HG03439 (cell line): Measurements from ENCODE around the gene CYP4Z1.
"Not testable (repeated sequence)": the region's sequence is repeated elsewhere in the genome, so short reads cannot be mapped to it uniquely, and the experiment has no call there.

Experiments
- ATAC-seq: cut with Tn5 transposase; IDR thresholded peaks from one replicate; pipeline ENCODE4 v1.9.1; 2021; ENCODE audit warnings: mild to moderate bottlenecking, moderate library complexity; ENCODE audit not compliant: unreplicated experiment

CYP4Z1 gene

DNA sequence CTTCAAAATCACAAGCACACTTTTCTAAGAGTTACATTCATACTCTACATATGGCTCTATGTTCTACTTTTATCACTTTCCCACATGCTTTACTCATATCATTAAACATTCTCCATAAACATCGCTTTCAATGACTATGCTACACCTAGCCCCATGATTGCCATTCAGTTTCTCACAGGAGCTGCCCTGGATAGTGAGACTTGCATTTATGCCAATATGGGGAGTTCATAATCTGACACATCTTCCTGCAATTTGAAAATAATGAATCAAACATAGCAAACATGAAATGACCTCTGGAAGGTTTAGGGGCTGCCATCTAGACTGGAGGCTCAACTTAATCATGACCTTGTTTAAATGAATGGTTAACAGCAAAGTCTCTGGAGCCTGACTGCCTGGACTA lies 61.2 kb downstream of the CYP4Z1 start:
- no peak for ATAC-seq

DNA sequence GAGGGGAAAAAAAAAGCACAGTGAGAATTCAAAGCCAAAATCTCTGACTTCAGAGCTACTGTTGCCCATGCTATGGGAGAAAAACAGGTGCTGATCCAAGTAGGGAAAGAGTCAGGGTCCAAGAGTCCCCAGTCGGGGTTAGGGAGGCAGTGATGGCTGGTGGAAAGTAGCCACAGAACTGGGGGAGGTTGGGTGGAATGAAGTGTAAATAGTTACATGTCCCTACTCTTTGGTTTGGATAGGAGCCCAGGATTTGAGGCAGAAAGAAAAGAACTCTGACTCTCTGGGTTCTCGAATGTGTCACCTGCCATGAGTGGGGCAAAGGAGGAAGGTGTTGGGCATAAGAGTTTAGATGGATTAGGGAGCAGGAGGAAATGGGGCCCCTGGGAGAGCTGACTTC lies 61.8 kb downstream of the CYP4Z1 start:
- ATAC-seq: not testable (repeated sequence)

DNA sequence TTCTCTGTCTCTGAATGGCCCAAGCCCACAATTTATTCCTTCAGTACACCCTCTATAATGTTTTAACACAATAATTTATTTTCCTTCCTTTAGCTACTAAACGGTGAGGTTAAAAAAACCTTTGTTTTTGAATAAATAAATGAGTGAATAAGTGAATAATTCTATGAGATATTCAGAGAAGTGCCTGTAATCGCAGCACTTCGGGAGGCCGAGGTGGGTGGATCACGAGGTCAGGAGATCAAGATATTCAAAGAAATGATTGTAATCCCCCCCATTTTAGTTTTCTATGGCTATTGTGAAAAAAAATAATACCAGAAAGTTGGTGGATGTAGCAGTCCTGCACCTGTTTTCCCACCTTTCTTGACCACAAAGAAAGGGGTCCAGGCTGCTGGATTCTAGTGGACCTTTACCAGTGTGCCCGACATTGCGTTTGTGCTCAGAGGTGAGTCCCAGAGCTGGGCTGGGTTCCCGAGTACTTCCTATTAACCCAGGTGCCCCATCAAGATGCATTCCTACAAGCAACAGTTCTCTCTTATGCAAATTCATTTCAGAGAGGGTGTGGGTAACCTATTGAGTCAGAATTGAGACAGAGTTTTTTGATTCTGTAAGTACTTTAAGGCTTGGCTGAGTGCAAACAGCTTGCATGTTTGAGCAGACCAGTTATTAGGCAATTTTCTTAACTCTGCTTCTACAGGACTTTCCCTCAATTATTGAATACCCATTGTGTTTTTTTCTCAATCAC lies 62.6 kb downstream of the CYP4Z1 start:
- ATAC-seq: not testable (repeated sequence)

DNA sequence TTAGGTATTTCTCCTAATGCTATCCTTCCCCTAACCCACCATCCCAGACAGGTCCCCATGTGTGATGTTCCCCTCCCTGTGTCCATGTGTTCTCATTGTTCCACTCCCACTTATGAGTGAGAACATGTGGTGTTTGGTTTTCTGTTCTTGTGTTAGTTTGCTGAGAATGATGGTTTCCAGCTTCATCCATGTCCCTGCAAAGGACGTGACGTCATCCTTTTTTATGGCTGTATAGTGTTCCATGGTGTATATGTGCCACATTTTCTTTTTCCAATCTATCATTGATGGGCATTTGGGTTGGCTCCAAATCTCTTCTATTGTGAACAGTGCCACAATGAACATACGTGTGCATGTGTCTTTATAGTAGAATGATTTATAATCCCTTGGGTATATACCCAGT lies 65.6 kb downstream of the CYP4Z1 start:
- not testable (repeated sequence) for ATAC-seq

DNA sequence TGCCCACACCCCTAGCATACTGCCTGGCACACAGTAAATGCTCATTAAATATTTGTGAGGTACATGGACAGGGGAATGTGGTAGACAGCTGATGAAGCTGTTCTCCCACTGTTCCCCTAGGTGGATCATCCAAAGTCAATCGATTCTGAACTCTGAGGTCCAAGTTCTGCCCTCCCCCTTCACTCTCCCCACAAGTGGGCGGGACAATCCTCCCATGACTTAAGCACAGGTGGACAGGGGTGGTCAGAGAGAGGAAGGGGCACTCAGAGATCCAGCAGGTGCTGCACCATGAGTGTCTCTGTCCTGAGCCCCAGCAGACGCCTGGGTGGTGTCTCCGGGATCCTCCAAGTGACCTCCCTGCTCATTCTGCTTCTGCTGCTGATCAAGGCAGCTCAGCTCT lies 70.2 kb downstream of the CYP4Z1 start, which contains the start of gene CYP4A22:
Gene CYP4A22 (plus strand): TSS at position 244 of the 400 bp plus-strand sequence. CDS start 45 bp downstream, at position 289.
- ATAC-seq: no peak

DNA sequence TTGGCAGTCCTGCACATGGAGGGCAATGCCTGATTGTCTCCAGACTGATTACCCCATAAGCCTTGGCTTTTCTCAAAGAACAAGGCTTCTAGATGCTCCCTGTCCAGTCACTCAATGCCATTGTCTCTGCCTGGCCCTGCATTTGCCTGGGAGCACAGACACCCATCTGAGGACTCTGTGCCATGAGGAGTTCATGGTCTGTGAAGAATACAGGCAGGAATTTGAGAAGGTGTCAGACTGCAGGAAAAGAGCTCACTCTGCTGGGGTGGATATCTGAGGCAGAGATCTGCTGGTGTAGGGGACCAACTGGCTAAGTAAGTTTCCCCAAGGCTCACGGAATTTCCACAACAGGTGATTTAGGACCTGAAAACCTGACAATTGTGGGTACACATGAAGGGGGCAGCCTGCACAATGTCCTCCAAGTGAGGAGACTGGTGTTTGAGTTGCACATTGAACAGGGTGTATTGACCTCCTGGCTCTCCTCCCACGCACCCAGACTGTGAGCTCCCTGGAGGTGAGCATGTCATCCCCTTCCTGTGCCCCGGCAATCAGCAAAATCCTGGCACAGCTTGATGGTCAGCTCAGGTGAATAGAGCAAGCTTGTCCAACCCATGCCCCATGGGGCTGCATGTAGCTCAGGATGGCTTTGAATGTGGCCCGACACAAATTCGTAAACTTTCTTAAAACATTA lies 71.0 kb downstream of the CYP4Z1 start:
- no peak for ATAC-seq

DNA sequence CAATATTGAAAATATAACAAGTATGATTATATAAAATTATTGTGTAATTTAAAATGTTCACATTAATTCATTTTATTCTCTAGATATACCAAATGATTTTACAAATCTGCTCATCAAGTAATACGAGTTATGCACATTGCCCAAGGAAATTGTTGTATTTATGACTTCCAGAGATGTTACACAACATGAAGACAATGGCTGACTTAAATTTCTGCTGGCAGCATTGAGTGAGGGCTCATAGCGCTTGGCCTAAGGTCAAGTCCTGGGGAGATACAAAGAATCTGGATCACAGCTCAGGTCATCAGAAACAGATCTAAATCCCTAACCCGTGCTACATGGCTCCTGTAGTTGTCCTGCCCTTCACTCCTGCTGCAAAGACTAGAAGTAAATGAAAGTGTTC lies 73.3 kb downstream of the CYP4Z1 start:
- not testable (repeated sequence) for ATAC-seq

DNA sequence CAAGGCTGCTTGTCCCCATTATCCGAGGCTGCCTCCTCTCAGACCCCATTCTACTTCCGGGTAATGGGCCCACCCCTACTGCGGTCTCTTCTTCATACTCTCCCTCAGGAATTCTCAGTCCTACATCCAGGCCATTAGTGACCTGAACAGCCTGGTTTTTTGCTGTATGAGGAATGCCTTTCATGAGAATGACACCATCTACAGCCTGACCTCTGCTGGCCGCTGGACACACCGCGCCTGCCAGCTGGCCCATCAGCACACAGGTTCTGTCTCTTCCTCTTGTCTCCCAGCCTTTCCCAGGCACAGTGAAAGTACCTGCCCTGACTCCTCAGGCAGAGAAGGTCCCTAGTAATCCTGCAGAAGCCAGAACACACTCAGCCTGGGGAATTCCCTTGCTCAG lies 76.6 kb downstream of the CYP4Z1 start:
- ATAC-seq: not testable (repeated sequence)

DNA sequence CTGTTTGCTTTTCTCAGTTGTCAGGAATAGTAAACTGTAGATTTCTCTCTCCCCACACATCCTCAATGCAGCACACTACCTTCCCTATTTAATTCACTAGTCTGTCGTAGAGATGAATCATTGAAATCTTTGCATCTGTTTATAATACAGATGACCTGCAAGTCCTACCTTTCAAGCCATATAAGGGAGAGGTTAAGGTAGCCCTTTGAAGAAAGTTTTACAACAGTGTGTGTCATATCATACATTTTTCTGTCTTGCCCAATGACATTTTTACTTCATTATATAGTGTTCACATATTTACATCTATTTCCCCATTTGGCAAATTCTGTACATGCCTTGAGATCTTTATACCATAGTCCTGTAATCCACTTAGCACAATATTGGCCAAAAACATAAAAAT lies 79.5 kb downstream of the CYP4Z1 start:
- ATAC-seq: not testable (repeated sequence)

DNA sequence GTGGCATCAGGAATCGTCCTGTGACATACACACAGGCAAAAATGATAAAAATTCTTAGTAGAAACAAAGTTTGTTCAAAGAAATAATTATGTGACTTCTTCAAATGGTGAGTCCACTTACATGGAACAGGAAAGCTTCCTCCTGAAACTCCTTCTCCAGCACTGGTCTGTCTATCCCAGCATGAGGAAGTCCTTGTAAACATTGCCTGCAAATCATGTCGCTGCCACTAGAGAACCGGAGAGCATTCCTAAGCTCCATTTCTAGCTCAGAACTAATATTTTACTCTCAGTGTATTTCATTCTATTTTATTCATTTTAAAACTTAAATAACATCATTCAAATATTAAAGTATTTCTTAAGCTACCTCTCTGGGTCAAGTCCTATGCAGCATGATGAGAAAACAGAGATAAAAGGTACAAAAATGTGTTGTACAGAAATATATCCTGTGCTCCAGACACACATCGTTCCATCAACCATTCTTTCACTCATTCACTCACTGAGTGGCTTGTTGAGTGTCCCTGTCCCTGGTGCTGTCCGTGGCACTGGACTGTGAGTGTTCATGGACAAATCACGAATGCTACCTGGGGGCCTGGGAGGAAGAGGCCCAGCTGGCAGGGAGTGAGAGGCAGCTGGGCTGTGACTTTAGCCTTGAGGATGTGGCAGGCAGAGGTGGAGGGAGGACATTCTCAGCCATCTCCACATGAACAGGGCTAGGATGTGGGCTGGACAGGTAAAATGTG lies 80.2 kb downstream of the CYP4Z1 start:
- no peak for ATAC-seq

DNA sequence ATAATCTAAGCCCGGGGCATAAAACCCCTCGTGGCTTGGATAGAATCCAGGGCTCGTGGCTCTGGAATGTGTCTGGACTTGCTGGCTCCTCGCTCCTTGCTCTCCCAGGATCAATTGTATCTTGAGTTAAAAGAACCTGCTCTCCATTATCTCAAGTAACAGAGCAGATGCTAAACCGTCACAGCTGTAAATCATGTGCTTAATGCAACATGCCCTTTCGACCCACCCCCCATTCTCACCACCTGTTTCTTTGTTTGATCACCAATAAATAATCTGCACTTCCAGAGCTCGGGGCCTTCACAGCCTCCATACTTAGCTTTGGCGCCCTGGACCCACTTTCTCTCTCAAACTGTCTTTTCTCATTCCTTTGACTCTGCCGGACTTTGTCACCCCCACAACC lies 82.1 kb downstream of the CYP4Z1 start:
- ATAC-seq: not testable (repeated sequence)

DNA sequence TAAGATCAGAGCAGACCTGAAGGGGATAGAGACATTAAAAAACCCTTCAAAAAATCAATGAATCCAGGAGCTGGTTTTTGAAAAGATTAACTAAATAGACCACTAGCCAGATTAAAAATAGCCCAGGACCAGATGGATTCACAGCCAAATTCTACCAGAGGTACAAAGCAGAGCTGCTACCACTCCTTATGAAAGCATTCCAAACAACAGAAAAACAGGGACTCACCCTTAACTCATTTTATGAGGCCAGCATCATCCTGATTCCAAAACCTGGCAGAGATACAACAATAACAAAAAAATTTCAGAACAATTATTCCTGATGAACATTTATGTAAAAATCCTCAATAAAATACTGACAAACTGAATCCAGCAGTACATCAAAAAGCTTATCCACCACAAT lies 89.4 kb downstream of the CYP4Z1 start:
- not testable (repeated sequence) for ATAC-seq

DNA sequence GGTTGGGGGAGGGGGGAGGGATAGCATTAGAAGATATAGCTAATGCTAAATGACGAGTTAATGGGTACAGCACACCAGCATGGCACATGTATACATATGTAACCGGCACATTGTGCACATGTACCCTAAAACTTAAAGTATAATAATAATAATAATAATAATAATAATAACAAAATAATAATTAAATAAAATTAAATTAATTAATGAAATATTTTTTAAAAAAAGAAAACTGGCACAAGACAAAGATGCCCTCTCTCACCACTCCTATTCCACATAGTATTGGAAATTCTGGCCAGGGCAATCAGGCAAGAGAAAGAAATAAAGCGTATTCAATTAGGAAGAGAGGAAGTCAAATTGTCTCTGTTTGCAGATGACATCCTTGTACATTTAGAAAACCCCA lies 90.9 kb downstream of the CYP4Z1 start:
- not testable (repeated sequence) for ATAC-seq

DNA sequence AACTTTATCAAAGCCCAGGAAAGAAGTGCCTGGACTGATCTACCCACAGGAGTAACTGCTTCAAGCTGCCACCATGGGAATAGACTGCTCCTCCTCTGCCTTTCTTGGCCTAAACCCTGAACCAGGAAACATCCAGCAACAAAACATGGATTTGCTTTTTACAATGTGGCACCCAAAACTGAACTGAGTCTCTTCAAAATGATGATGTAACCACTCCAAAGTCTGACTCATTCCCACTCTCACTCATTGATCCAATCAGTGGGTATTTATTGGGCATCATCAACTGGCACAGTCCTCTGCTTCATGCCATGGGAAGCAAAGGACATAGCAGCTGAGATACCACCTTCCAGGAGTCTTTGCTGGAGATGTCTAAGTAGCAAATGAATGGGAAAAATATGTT lies 93.7 kb downstream of the CYP4Z1 start:
- no peak for ATAC-seq

DNA sequence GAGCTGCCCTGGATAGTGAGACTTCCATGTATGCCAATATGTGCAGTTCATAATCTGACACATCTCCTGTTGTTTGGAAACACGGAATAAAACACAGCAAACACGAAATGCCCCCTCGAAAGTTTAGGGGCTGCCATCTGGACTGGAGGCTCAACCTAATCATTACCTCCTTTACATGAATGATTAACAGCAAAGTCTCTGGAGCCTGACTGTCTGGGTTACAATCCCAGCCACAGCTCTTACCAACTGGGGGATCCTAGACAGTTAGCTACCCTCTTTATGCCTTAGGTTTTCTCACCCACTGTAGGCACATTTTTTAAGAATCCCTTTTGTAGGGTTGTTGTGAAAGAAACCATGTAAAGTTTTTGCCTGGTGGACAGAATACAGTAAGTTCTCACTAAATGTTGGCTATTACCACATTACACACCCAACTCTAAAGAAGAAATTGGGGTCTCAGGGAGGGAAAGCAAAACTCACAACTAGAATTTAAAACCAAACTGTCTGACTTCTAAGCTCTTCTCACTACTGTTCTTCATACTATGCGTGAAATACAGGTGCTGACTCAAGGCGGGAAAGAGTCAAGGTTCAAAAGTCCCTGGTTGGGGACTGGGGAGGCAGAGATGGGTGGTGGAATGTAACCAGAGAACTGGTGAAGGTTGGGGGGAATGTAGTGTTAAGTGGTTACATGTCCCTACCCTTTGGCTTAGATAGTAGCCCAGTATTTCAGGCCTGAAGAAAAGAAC lies 94.4 kb downstream of the CYP4Z1 start:
- ATAC-seq: no peak

DNA sequence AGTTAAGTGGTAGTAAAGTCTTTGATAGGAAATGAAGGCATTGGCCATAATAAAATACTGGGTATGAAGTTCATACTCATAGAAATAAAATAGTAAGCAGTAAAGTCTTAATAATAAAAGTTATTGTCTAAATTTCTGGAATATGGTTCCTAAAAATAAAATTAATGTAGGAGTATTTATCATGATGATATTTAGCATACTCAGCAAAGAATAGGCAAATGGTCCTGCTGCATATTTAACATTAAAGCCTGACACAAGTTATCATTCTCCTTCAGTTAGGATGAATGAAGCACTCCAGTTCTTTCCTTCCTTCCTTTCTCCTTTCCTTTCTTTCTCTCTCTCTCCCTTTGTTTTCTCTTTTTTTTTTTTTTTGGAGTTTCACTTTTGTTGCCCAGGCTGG lies 97.5 kb downstream of the CYP4Z1 start:
- ATAC-seq: no peak
